ENCODE measurements around the gene PEDS1.

Gene PEDS1

GRCh38 chr20:50130356-50130723, 23.2 kb downstream of the PEDS1 start:
- DNase-seq = no peak

GRCh38 chr20:50129662-50130355, 23.7 kb downstream of the PEDS1 start:
- peak; percentile 43 for DNase-seq

- no peak for DNase-seq
Measured at GRCh38 chr20:50128520-50128905, 25.0 kb downstream of the PEDS1 start.

- DNase-seq = no peak
Measured at GRCh38 chr20:50127587-50128519, 25.7 kb downstream of the PEDS1 start.

GRCh38 chr20:50126662-50127061, 26.9 kb downstream of the PEDS1 start:
- DNase-seq = peak; percentile 23

- DNase-seq = no peak
Measured at GRCh38 chr20:50125279-50125678, 28.2 kb downstream of the PEDS1 start.

GRCh38 chr20:50124496-50124895, 29.0 kb downstream of the PEDS1 start:
- no peak for DNase-seq

GRCh38 chr20:50123418-50123817, 30.1 kb downstream of the PEDS1 start:
- DNase-seq = no peak

GRCh38 chr20:50122763-50123162, 30.8 kb downstream of the PEDS1 start:
- no peak for DNase-seq

- peak; percentile 81 for DNase-seq
Measured at GRCh38 chr20:50121858-50122271, 31.7 kb downstream of the PEDS1 start.

GRCh38 chr20:50120935-50121693, 32.4 kb downstream of the PEDS1 start:
- peak; percentile 93 for DNase-seq

GRCh38 chr20:50118203-50118602, 35.3 kb downstream of the PEDS1 start:
- no peak for DNase-seq

- DNase-seq = peak; percentile 45
Measured at GRCh38 chr20:50116368-50116999, 37.0 kb downstream of the PEDS1 start.

- peak; percentile 98 for DNase-seq
Measured at GRCh38 chr20:50115591-50116367, 37.7 kb downstream of the PEDS1 start.

- no peak for DNase-seq
Measured at GRCh38 chr20:50115041-50115512, 38.4 kb downstream of the PEDS1 start.

GRCh38 chr20:50113420-50114224, 39.9 kb downstream of the PEDS1 start:
- DNase-seq = peak; percentile 19

- peak; percentile 94 for DNase-seq
Measured at GRCh38 chr20:50112512-50113419, 40.8 kb downstream of the PEDS1 start, which contains the start of gene UBE2V1. Gene UBE2V1, minus strand, starts transcription at chr20:50113150. Its CDS starts 22 bp downstream, at chr20:50113128.

- DNase-seq = no peak
Measured at GRCh38 chr20:50111829-50112495, 41.6 kb downstream of the PEDS1 start.

All from DMS53 (cell line).